SK-N-DZ (cell line): ENCODE results near the gene SPACA7.

ENCODE experiments used
- DNase-seq: peaks from one replicate; pipeline ENCODE4 v3.0.0-alpha.2; 2015; ENCODE audit warnings: low spot score

SPACA7 gene

DNA sequence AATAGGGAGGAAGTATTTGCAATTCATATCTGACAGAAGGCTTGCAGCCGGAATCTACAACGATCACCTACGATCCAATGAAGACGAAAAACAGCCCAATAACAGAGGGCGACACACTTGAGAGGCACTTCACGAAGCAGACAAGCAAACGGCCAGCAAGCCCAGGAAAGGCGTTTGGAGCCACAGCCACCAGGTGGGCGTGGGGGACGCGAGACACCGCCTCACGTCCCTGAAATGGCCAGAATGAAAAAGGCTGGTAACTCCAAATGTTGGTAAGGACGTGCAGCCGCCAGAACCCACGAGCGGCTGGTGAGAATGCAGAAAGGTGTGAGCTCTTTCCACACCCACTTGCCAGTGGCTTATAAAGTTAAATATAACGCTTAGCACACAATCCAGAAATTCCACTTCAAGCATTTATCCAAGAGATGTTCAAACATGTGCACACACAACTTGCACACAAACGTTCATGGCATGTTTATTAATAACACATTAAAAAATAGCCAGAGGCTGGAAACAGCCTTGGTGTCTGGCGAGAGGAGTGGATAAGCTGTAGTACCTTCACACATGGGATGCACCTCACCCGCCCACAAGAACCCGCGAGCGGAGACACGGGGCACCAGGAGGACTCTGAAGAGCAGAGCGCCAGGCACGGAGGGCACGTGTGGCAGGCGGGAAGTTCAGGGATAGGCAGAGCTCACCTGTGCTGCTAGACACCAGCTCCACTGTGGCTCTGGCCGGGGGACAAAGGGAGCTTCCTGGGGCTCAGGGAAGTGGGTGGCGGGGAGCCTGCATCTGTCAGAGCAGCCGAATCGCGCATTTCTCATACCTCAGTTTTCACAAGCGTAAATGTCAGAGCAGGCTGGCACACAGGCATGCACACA is 89.3 kb downstream of the SPACA7 start:
- DNase-seq: no peak

DNA sequence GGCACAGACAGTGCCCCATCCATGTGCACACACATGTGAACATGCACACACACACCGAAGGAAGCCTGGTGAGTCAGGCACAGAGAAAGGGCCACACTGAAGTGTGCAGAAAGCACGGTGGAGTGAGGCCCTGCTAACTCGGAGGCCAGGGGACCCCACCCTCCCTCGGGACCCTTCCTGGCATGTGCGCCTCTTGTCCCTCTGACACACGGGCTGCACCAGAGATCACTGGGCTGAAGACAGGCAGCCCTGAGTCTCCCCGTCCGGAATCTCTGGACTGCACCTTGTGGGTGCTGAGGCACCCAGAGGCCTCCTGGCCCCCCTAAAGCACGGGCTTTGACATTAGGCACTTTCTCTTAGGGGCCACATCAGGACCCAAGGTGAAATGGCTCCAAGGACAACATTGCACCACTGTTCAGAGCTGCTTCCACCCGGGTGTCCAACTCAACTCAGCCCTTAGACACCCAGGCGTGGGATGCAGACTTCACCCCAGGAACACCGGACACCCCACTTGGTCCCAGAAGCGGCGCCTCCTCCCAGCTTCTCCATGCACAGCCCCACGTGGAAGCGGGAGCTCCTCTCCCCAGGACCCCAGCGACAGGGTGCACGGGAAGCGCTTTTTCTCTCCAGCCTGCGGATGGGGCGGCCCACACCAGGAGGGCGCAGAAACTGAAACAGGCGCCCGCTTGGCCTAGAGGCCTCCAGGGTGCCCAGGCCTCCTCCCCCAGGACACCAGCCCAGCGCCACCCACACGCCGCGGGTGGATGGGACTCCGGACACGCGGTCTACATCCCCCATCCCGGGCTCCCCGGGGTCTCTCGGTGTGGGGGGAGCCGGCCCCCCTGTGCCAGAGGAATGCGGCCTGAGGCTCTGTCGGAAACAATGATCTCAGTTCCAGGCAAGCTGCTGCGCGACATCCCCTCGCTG is 90.2 kb downstream of the SPACA7 start:
- DNase-seq: no peak

DNA sequence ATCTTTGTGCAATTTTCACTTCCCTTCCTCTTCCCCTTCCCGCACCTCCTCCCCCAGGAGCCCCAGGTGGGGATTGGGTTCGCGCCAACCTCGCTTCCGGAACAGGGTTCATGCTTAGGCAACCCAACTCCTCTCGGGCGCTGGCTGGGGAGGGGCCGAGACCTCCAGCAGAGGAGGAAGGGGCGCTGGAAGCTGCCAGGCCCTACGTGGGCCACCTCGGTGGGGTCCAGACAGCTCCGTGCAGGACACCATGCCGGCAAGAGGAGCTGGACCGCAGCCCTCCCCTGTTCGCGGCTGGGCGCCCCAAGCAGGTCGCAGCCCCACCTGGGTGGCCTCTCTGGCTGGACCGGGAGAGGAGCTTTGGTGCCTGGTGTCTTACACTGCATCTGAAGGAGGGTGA is 91.1 kb downstream of the SPACA7 start:
- DNase-seq: no peak

DNA sequence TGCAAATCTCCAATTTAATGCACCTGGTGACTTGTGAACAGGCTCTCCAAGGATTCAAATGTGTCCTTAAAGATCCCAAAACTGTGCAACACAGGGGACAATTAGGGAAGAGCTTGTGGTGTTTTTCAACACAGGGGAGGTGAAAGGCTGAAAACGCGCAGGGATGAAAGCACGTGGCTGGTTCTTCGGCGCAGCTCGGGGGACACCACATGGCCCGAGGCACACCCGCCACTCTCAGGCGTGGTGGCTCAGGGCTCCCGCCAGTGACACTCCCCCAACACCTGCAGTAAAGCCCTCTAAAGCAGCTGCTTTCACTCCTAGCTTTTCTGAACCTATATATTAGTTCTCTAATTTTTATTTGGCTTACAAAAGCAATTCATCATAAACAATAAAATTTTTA is 91.9 kb downstream of the SPACA7 start:
- no peak for DNase-seq

DNA sequence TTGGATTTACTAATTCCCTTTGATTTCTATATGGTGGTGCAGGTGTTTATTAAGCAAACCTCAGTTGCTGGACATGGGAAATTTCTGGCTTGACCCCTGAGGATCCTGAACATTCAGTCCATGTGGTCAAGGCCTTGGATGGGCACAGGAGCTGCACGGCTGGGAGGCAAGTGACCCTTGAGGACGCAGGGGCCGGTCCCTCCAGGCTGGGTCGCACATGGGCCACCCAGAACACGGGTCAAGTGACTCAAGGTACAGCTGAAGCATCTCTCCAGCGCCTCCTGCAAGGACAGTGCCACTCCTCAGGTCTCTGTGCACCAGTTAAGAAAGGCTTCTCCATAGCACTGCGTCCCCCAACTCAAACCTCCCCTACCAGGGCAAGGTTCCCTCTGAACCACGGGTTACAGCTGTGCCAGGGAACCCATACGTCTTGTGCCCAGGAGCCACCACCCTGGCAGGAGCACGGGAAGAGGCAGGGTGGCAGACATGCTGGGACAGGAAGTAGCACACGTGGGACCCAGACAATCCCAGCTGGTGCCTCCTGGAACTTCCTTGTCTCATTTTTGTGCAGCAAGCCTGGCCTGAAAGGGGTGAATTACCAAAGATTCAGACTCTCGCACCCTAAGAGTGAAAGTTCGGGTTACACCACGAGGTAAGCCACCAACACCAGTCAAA is 93.1 kb downstream of the SPACA7 start:
- DNase-seq: no peak

DNA sequence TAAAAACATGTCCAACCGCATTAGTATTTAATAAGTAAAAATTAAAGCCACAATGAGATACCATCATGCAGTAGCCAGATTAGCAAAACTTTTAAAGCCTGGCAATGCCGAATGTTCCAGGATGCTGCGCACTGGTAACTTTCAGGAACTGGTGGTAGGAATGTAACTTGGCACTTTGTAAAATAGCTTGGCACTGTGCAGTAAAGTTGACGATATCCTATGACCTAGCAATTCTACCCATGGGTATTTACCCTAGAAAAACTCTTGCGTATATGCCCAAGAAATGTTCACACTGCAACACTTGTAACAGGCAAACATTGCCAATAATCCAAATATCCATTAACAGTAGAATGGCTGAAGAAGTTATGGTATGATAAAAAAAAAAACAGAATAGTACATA is 97.7 kb downstream of the SPACA7 start:
- no peak for DNase-seq

DNA sequence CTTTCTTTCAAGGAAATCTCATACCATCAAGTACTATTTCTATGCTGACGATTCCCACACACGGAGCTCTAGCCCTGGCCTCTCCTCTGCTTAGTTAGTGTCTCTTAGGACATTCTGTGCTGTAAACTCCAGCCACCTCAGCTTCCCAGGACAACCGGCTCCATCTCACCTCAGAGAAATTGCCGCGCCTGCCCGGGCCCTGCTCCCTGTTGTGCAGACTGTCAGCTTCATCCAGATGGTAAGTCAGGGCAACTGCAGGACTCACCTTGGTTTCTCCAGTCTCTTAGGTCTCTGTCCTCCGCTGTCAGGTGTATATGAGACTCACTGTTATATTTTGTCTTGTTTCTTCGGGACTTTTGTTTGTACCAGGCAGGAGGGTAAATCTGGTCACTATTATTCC is 98.7 kb downstream of the SPACA7 start:
- no peak for DNase-seq

DNA sequence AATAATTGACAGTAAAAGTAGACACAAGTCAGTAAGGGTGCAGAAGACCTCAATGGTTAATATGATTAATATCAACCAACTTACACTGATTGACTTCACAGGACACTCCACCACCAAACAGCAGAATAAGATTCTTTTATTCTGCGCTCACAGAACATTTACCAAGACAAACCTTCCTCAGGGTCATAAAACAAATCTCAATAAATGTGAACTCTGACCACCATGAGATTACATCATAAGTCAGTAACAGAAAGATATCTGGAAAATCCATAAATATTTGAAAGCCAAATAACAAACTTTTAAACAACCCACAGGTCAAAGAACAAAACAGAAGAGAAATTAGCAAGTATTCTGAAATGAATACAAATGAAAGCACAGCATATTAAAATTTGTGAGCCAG is 99.7 kb downstream of the SPACA7 start:
- DNase-seq: no peak

DNA sequence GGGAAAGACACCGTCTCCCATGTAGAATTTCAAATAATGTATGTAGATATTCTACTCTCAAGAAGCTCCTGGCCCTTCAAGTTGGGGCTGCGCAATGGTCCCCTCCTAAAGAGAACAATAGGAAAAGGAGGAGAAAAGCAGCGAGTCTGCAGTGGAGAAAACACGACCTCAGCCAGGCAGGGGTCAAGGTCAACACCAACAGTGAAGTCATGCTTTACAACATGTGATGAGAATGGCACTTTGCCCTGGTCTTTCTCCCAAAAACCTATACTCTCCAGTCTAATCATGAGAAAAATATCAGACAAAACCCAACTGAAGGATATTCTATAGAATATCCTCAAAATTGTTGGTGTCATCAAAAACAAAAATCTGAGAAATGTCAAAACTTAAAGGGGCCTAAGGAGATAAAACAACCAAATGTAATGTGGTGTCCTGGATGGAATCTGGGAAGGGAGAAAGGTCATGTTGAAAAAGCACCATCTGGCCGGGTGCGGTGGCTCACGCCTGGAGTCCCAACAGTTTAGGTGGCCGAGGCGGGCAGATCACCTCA is 101.0 kb downstream of the SPACA7 start:
- DNase-seq: no peak

DNA sequence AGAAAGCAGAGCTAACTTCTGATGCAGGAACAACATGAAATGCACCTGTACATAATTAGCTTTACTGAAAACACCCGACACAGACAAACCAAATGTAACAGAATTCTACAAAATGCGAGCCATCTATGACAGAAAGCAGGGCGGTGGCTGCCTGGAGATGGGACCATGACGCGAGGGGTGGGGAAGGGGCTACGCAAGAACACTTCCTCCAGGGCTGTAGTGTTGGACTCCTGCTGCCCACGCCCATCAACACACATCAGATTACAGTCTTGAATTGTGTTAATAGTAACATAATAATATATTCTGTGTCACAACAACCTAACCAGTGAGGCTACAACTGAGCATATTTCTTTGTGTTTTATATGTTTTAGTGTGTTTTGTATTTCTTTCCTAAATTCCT is 103.2 kb downstream of the SPACA7 start:
- DNase-seq: no peak

DNA sequence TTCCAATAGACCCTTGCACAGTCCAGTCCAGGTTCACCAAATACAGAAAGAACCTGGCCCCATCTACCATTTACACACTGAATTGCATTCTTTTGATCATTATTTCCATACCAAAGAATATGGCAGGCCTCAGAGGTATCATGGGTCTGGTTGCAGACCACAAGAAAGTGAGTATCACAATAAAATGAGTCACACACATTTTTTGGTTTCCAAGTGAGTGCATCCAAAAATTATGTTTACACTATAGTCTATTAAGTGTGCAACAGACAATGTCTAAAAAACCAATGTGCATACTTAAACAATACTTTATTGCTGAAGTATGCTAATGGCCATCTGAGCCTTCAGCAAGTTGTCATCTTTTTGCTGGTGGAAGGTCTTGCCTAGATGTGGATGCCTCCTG is 105.3 kb downstream of the SPACA7 start:
- no peak for DNase-seq

DNA sequence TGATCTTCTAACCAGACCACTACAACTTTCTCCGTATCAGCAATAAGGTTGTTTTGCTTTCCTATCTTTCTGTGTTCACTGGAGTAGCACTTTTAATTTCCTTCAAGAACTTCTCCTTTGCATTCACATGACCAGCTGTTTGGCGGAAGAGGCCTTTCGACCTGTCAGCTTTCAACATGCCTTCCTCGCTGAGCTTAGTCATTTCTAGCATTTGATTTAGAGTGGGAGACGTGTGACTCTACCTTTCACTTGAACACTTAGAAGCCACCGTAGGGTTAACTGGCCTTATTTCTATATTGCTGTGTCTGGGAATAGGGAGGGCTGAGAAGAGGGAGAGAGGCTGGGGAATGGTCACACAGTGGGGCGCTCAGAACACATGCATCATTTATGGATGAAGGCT is 107.1 kb downstream of the SPACA7 start:
- no peak for DNase-seq
